ENCODE measurements around the gene CNTN4.

CNTN4 gene

DNA sequence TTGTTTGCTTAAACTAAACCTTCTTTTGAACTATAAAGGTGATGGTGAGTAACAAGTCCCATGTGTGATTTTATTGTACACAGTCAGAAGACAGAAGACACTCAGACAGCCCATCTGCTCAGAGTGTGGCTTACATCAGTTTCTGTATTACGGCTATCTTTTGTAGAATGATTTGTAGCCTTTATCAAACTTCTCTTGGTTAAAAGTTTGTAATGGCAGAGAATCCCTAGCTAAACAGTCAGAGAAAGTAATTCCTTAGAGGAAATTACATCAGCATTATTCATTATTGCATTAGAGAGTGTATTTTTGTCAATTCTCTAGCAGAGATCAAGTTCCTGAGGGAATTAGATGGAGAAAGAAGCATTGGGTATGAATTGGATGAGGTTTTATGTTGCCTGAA is 500.8 kb downstream of the CNTN4 start:
- no peak overlapping the region for H4K8ac ChIP-seq (ENCODE audit: low read length)
- no peaks in the 10 kb centered on the region for H3K79me1 ChIP-seq (replicated peaks; ENCODE audit: low read length, poor library complexity, severe bottlenecking)
- H3K36me3 ChIP-seq (ENCODE audit: control insufficient read depth in 1 of 2, insufficient read depth in 2 of 2, low read depth in 1 of 2, low read length in 2 of 2) = no peaks in the 10 kb centered on the region
- H3K18ac ChIP-seq (ENCODE audit: low read depth in 1 of 2, low read length in 2 of 2) = no peak overlapping the region
- H3K9ac ChIP-seq (ENCODE audit: low read length) = peak overlapping the region; percentile 36
- H2BK12ac ChIP-seq (ENCODE audit: low read length in 2 of 2) = no peak overlapping the region
- H3K27ac ChIP-seq (ENCODE audit: low read length, poor library complexity, severe bottlenecking) = no peak overlapping the region
- H3K23ac ChIP-seq (ENCODE audit: low read length in 2 of 2) = no peak overlapping the region
- no peak overlapping the region for H2BK120ac ChIP-seq (ENCODE audit: low read depth, low read length)
- H2BK5ac ChIP-seq (ENCODE audit: low read depth, low read length, poor library complexity, severe bottlenecking) = no peak overlapping the region
- H2AK5ac ChIP-seq (ENCODE audit: low read length, severe bottlenecking) = no peak overlapping the region
- H3K9me3 ChIP-seq (ENCODE audit: control insufficient read depth, low read length) = peaks cover 3% of the 10 kb centered on the region
- no peaks in the 10 kb centered on the region for H3K27me3 ChIP-seq (ENCODE audit: control insufficient read depth in 1 of 2, insufficient read depth in 1 of 2, low read length in 2 of 2)
- H3K4me3 ChIP-seq (ENCODE audit: insufficient read depth in 1 of 2, low read depth in 1 of 2, low read length in 2 of 2) = no peak overlapping the region
- H2AFZ ChIP-seq (ENCODE audit: low read depth, low read length) = no peak overlapping the region
- H3K4me1 ChIP-seq (ENCODE audit: control insufficient read depth, insufficient read depth, low read depth, low read length) = no peaks in the 10 kb centered on the region
- H3K4ac ChIP-seq (ENCODE audit: low read depth in 1 of 2, low read length in 2 of 2) = no peak overlapping the region
- H4K91ac ChIP-seq (ENCODE audit: low read length) = no peak overlapping the region
- H2BK15ac ChIP-seq (ENCODE audit: low read depth, poor library complexity, severe bottlenecking) = no peak overlapping the region
- no peak overlapping the region for H3K4me2 ChIP-seq (ENCODE audit: low read length, poor library complexity, severe bottlenecking)
- no CpG with 5 or more reads among the region's 1 CpG for WGBS
- peak; percentile 31 for DNase-seq
- no peak overlapping the region for H3K14ac ChIP-seq (ENCODE audit: low read length in 2 of 2)

DNA sequence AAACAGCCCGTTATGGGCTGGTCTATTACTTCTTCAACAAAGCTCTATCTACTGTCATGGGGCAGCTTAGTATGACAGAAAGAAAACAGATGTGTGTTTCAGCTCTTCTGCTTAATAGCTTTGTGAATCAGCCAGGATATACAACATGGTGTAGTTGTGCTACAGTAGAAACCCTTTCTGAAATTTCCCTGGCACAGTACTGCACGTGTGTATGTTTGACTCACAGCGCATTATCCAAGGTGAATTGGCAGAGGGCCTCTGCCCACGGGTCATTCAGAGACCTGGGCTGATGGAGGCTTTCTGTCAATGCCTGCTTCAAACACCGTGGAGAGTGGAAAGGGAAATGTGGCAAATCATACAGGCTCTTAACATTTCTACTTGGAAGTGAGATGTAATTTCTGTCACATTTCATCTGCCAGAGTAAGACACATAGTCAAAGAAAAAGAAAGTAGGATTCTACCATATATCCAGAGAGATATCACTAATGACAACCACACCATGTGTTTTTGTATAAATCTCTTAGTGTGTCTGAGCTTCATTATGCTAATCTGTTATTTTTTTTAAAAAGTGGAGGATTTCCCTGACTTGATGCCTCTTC is 505.1 kb downstream of the CNTN4 start:
- Histone ChIP-seq H3K4me2 (ENCODE audit: low read length, poor library complexity, severe bottlenecking) (no peak overlapping the region), H2BK120ac (ENCODE audit: low read depth, low read length) (no peak overlapping the region), H3K18ac (ENCODE audit: low read depth in 1 of 2, low read length in 2 of 2) (no peak overlapping the region), H3K4me1 (ENCODE audit: control insufficient read depth, insufficient read depth, low read depth, low read length) (no peaks in the 10 kb centered on the region), H4K8ac (ENCODE audit: low read length) (peak overlapping the region; percentile 28), H2AK5ac (ENCODE audit: low read length, severe bottlenecking) (no peak overlapping the region), H3K9me3 (ENCODE audit: control insufficient read depth, low read length) (peaks cover 3% of the 10 kb centered on the region), H2AFZ (ENCODE audit: low read depth, low read length) (no peak overlapping the region), H3K79me1 (replicated peaks; ENCODE audit: low read length, poor library complexity, severe bottlenecking) (no peaks in the 10 kb centered on the region), H2BK15ac (ENCODE audit: low read depth, poor library complexity, severe bottlenecking) (no peak overlapping the region), H3K27me3 (ENCODE audit: control insufficient read depth in 1 of 2, insufficient read depth in 1 of 2, low read length in 2 of 2) (no peaks in the 10 kb centered on the region), H3K36me3 (ENCODE audit: control insufficient read depth in 1 of 2, insufficient read depth in 2 of 2, low read depth in 1 of 2, low read length in 2 of 2) (no peaks in the 10 kb centered on the region), H2BK12ac (ENCODE audit: low read length in 2 of 2) (peak overlapping the region in 1 of 2 experiments; percentile 15), H3K14ac (ENCODE audit: low read length in 2 of 2) (no peak overlapping the region), H3K4ac (ENCODE audit: low read depth in 1 of 2, low read length in 2 of 2) (no peak overlapping the region), H3K27ac (ENCODE audit: low read length, poor library complexity, severe bottlenecking) (no peak overlapping the region), H2BK5ac (ENCODE audit: low read depth, low read length, poor library complexity, severe bottlenecking) (no peak overlapping the region), H4K91ac (ENCODE audit: low read length) (no peak overlapping the region), H3K4me3 (ENCODE audit: insufficient read depth in 1 of 2, low read depth in 1 of 2, low read length in 2 of 2) (no peak overlapping the region), H3K23ac (ENCODE audit: low read length in 2 of 2) (no peak overlapping the region), H3K9ac (ENCODE audit: low read length) (no peak overlapping the region)
- WGBS = 59% methylated on average over 4 of the region's 5 CpGs
- peak; percentile 23 for DNase-seq

DNA sequence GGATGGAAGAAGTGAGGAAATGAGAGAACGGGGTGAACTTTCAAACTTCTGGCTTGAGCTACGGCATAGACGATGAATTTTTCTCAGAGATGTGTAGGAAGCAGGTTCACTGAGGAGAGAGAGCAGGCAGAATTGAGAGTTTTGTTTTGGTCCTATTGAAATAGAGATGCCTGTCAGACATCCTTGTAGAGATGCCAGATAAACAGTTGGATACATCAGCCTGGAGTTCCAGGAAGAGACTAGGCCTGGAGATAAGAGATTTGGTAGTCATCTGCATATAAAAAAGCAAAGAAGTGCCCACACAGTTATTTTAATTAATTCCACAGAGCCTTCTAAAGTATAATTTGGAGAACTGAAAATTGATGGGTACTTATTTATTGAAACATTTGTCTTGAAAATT is 515.9 kb downstream of the CNTN4 start:
- WGBS = over 99% methylated on average over 3 of the region's 3 CpGs
- Histone ChIP-seq H2BK120ac (ENCODE audit: low read depth, low read length) (no peak overlapping the region), H3K18ac (ENCODE audit: low read depth in 1 of 2, low read length in 2 of 2) (no peak overlapping the region), H2BK5ac (ENCODE audit: low read depth, low read length, poor library complexity, severe bottlenecking) (no peak overlapping the region), H3K4me2 (ENCODE audit: low read length, poor library complexity, severe bottlenecking) (peak overlapping the region; percentile 9), H2BK15ac (ENCODE audit: low read depth, poor library complexity, severe bottlenecking) (no peak overlapping the region), H4K91ac (ENCODE audit: low read length) (no peak overlapping the region), H3K23ac (ENCODE audit: low read length in 2 of 2) (no peak overlapping the region), H3K4me1 (ENCODE audit: control insufficient read depth, insufficient read depth, low read depth, low read length) (no peaks in the 10 kb centered on the region), H2AK5ac (ENCODE audit: low read length, severe bottlenecking) (no peak overlapping the region), H3K79me1 (replicated peaks; ENCODE audit: low read length, poor library complexity, severe bottlenecking) (no peaks in the 10 kb centered on the region), H3K36me3 (ENCODE audit: control insufficient read depth in 1 of 2, insufficient read depth in 2 of 2, low read depth in 1 of 2, low read length in 2 of 2) (no peaks in the 10 kb centered on the region), H3K4me3 (ENCODE audit: insufficient read depth in 1 of 2, low read depth in 1 of 2, low read length in 2 of 2) (no peak overlapping the region), H3K9ac (ENCODE audit: low read length) (no peak overlapping the region), H2AFZ (ENCODE audit: low read depth, low read length) (no peak overlapping the region), H3K14ac (ENCODE audit: low read length in 2 of 2) (no peak overlapping the region), H4K8ac (ENCODE audit: low read length) (no peak overlapping the region), H3K27ac (ENCODE audit: low read length, poor library complexity, severe bottlenecking) (no peak overlapping the region), H2BK12ac (ENCODE audit: low read length in 2 of 2) (no peak overlapping the region), H3K9me3 (ENCODE audit: control insufficient read depth, low read length) (no peaks in the 10 kb centered on the region), H3K27me3 (ENCODE audit: control insufficient read depth in 1 of 2, insufficient read depth in 1 of 2, low read length in 2 of 2) (no peaks in the 10 kb centered on the region), H3K4ac (ENCODE audit: low read depth in 1 of 2, low read length in 2 of 2) (no peak overlapping the region)
- DNase-seq = no peak

DNA sequence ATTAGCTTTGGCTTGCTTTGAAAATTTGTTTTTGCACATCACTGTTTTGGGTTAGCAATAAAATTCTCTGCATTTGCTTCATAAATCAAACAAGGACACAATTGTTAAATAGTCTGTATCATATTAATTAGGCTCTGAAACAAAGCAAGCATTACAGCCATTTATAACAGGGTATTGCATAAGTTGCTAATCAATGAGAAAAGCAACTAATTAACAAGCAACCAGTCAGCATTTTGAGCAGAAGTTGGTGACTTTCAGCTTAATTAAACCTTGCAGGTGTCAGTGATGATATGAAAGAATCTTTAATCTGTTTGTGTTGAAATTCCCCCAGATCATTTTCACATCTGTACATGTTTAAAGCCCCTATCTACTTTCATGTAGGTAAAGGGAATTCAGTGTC is 516.4 kb downstream of the CNTN4 start:
- Histone ChIP-seq H3K27me3 (ENCODE audit: control insufficient read depth in 1 of 2, insufficient read depth in 1 of 2, low read length in 2 of 2) (no peaks in the 10 kb centered on the region), H2BK12ac (ENCODE audit: low read length in 2 of 2) (no peak overlapping the region), H3K23ac (ENCODE audit: low read length in 2 of 2) (no peak overlapping the region), H3K9ac (ENCODE audit: low read length) (no peak overlapping the region), H3K4me1 (ENCODE audit: control insufficient read depth, insufficient read depth, low read depth, low read length) (no peaks in the 10 kb centered on the region), H3K14ac (ENCODE audit: low read length in 2 of 2) (no peak overlapping the region), H3K4me2 (ENCODE audit: low read length, poor library complexity, severe bottlenecking) (no peak overlapping the region), H3K4ac (ENCODE audit: low read depth in 1 of 2, low read length in 2 of 2) (no peak overlapping the region), H2AK5ac (ENCODE audit: low read length, severe bottlenecking) (no peak overlapping the region), H3K36me3 (ENCODE audit: control insufficient read depth in 1 of 2, insufficient read depth in 2 of 2, low read depth in 1 of 2, low read length in 2 of 2) (no peaks in the 10 kb centered on the region), H3K18ac (ENCODE audit: low read depth in 1 of 2, low read length in 2 of 2) (no peak overlapping the region), H2AFZ (ENCODE audit: low read depth, low read length) (no peak overlapping the region), H2BK120ac (ENCODE audit: low read depth, low read length) (no peak overlapping the region), H3K4me3 (ENCODE audit: insufficient read depth in 1 of 2, low read depth in 1 of 2, low read length in 2 of 2) (no peak overlapping the region), H3K79me1 (replicated peaks; ENCODE audit: low read length, poor library complexity, severe bottlenecking) (no peaks in the 10 kb centered on the region), H2BK5ac (ENCODE audit: low read depth, low read length, poor library complexity, severe bottlenecking) (no peak overlapping the region), H3K27ac (ENCODE audit: low read length, poor library complexity, severe bottlenecking) (no peak overlapping the region), H3K9me3 (ENCODE audit: control insufficient read depth, low read length) (no peaks in the 10 kb centered on the region), H4K8ac (ENCODE audit: low read length) (no peak overlapping the region), H2BK15ac (ENCODE audit: low read depth, poor library complexity, severe bottlenecking) (no peak overlapping the region), H4K91ac (ENCODE audit: low read length) (no peak overlapping the region)
- DNase-seq = no peak
